Stimulated activated CD8-positive, alpha-beta memory T cell treated with anti-CD3 and anti-CD28 coated beads, Interleukin-4, amount 100 ng/mL, for 1 hour (primary cell): ENCODE results near the gene EIF3A.
"Not testable (repeated sequence)": the region's sequence is repeated elsewhere in the genome, so short reads cannot be mapped to it uniquely, and the experiment has no call there.

Experiments
- DNase-seq, 2 donors: peaks; one replicate each; pipeline ENCODE4 v3.0.0-alpha.2; 2020; ENCODE audit warnings: low read depth in 2 of 2, low spot score in 1 of 2

Gene EIF3A, protein sequence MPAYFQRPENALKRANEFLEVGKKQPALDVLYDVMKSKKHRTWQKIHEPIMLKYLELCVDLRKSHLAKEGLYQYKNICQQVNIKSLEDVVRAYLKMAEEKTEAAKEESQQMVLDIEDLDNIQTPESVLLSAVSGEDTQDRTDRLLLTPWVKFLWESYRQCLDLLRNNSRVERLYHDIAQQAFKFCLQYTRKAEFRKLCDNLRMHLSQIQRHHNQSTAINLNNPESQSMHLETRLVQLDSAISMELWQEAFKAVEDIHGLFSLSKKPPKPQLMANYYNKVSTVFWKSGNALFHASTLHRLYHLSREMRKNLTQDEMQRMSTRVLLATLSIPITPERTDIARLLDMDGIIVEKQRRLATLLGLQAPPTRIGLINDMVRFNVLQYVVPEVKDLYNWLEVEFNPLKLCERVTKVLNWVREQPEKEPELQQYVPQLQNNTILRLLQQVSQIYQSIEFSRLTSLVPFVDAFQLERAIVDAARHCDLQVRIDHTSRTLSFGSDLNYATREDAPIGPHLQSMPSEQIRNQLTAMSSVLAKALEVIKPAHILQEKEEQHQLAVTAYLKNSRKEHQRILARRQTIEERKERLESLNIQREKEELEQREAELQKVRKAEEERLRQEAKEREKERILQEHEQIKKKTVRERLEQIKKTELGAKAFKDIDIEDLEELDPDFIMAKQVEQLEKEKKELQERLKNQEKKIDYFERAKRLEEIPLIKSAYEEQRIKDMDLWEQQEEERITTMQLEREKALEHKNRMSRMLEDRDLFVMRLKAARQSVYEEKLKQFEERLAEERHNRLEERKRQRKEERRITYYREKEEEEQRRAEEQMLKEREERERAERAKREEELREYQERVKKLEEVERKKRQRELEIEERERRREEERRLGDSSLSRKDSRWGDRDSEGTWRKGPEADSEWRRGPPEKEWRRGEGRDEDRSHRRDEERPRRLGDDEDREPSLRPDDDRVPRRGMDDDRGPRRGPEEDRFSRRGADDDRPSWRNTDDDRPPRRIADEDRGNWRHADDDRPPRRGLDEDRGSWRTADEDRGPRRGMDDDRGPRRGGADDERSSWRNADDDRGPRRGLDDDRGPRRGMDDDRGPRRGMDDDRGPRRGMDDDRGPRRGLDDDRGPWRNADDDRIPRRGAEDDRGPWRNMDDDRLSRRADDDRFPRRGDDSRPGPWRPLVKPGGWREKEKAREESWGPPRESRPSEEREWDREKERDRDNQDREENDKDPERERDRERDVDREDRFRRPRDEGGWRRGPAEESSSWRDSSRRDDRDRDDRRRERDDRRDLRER (N-terminal part only)

DNA sequence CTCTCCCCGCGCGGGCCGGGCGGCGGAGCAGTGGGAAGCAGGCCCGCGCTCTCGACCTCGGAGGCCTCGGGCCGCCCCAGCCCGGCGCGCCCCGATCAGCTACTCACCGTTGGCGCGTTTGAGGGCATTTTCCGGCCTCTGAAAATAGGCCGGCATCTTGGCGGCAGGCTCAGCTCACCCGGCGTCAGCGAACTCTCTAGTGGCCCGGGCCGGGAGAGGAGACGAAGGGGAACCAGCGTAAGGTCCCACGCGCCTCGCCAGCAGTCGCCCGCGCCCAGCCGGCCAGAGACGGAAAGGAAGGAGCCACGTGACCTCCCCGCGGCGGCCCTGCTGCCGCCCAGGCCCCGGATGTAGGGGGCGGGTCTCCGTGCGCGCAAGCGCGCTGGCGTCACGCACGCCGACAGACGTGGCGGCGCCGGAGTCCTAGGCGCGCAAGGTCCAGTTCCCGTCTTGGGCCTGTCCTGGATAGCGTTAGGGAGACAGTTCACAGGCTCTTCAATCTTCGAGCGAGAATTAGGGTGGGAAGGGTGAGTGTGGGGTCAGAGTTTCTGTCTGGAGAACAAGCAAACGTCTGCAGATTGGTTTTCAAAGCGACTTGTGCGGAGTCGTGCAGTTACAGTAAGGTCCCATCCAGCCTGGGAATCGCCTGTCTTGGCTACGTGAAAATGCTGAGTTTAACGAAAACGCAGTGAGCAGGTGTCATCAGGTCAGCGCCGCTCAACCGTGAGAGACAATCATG, at the start of gene EIF3A:
EIF3A (minus strand) TSS at position 297 of the 739 bp plus-strand sequence; CDS start at position 156, 141 bp downstream.
- peak; percentile 78 to 82 for DNase-seq

DNA sequence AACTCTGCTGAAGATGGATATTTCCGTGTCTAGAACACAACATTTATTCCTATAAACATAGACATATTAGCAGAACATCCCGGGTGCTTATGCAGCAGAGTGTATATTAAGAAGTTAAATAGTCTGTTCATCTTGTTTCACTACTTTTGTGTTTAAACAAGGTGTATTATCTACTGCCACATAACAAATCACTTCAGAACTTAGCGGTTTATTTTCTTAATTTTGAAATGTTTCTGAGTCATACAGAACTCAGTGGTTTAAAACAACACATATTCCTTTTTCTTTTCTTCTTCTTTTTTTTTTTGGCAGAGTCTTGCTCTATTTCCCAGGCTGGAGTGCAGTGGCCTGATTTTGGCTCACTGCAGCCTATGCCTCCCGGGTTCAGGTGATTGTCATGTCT, 49.1 kb upstream of the EIF3A start:
- no peak for DNase-seq

DNA sequence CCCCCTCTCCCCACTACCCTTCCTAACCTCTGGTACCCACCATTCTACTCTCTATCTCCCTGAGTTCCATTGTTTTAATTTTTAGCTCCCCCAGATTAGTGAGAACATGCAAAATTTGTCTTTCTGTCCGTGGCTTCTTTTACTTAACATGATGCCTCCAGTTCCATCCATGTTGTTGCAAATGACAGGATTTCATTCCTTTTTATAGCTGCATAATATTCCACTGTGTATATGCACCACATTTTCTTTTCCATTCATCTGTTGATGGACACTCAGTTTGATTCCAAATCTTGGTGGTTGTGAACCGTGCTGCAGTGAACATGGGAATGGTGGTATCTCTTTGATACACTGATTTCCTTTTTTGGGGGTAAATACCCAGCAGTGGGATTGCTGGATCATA, 45.3 kb upstream of the EIF3A start:
- DNase-seq, result no peak

DNA sequence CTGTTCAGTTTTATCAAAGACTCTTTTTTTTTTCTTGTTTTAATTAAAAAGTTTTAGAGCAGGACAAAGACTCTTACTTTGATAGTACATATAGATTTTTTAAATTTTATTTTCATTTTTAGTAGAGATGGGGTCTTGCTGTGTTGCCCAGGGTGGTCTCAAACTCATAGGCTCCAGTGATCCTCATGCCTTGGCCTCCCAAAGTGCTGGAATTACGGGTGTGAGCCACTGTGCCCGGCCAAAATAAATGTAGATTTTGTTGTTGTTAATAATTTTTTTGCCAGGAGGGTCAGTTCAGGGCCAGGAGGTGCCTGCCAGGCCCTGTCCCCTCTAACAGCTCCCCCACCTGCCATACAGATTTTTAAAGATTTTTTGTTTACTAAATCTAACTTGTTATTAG, 40.3 kb upstream of the EIF3A start:
- no peak for DNase-seq

- no peak for DNase-seq
Measured at GRCh38 chr10:119120413-119120867, 39.8 kb upstream of the EIF3A start.

- DNase-seq, result no peak
Measured at GRCh38 chr10:119119400-119119799, 38.8 kb upstream of the EIF3A start.

GRCh38 chr10:119118231-119118630, 37.6 kb upstream of the EIF3A start:
- no peak for DNase-seq

GRCh38 chr10:119116326-119116951, 35.8 kb upstream of the EIF3A start:
- no peak for DNase-seq

DNA sequence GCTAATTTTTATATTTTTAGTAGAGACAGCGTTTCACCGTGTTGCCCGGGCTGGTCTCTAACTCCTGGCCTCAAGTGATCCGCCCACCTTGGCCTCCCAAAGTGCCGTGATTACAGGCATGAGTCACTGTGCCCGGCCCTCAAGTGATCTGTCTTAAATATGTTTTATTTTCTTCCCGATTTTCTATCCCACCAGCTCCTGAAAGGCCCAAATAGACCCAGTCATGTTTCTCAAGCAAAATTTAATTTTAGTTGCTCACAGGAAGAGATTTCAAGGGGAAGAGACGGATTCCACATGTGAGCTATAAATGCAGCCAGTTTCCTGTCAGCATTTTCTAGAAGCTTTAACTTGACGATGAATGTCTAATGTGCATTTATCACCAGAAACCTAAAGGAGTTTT, 35.3 kb upstream of the EIF3A start:
- no peak for DNase-seq

GRCh38 chr10:119113751-119114732, 33.4 kb upstream of the EIF3A start:
- DNase-seq, result no peak

DNA sequence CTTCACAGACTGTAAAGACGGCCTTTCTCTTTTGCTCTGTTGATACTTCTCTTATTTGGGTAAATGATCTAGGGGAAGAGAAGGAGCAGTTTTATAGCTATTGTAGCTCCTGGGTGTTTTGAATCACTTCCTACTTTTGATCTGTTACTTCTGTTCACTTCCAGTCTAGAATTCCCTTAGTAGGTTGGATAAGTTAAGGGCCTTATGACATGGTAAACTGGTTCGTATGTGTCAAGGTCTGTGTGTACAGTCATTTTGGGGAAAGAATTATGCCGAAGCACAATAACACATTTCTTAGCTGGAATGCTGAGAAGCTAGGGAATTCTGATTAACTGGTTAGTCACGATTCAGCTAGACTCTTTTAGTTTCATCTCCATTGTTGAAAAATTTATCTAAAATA, 31.4 kb upstream of the EIF3A start:
- no peak for DNase-seq

- not testable (repeated sequence) for DNase-seq
Measured at GRCh38 chr10:119107771-119108170, 27.2 kb upstream of the EIF3A start.

DNA sequence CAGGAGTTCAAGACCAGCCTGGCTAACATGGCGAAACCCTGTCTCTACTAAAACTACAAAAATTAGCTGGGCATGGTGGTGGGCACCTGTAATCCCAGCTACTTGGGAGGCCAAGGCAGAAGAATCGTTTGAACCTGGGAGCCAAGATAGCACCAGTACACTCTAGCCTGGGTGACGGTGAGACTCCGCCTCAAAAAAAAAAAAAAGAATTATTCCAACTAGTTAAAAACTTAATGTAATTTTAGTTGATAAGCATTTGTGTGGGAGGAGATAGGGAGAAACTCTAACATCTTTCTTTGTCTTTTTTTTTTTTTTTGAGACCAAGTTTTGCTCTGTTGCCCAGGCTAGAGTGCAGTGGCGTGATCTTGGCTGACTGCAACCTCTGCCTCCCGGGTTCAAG, 26.5 kb upstream of the EIF3A start:
- DNase-seq, result not testable (repeated sequence)

DNA sequence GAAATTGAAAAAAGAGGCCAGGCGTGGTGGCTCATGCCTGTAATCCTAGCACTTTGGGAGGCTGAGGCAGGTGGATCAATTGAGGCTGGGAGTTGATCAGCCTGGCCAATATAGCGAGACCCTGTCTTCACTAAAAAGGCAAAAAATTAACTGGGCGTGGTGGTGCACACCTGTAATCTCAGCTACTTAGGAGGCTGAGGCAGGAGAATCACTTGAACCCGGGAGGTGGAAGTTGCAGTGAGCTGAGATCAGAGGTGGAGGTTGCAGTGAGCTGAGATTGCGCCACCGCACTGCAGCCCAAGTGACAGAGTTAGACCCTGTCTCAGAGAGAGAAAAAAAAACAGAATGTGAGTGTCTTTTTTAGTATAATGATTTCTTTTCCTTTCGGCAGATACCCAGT, 25.3 kb upstream of the EIF3A start:
- DNase-seq, result not testable (repeated sequence)

GRCh38 chr10:119105155-119105554, 24.5 kb upstream of the EIF3A start:
- no peak for DNase-seq

GRCh38 chr10:119104654-119105015, 24.0 kb upstream of the EIF3A start:
- DNase-seq, result no peak

DNA sequence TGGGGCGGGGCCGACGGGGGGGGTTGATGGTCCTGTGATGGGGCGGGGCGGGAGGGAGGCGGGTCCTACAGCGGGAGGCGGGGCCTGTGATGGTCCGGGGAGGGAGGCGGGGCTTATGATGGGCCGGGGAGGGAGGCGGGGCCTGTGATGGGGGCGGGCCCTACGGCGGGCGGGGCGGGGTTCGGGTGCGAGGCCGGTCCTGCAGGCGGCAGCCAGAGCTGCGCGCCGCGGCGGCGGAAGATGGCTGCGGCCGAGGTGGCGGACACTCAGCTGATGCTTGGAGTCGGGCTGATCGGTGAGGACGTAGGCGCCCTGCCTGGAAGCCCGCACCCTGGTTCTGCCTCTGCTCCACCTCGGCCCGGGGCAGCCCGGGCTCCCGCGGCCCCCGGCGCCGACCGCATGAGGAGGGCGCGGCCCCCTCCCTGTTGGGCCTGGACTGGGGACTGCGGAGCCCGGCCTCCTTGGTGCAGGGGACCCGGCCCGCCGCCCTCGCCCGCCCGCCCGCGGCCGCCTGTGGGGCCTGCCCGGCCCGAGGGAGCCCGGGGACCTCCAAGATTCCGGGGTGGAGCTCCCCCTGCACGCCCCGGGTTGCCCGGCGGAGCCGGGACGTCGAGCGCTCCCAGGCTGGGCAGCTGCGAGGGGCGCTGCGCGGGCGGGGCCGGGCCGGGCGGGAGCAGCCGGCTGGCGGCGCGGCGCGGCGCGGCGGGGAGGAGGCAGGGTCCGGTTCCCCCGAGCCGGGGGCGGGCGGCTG, 23.5 kb upstream of the EIF3A start, which contains the start of gene DENND10:
DENND10 (plus strand) TSS at position 211 of the 751 bp plus-strand sequence; CDS start at position 241, 30 bp downstream.
- peak; percentile 63 to 65 for DNase-seq
